Ovary (tissue), 3 donors: Measurements from ENCODE around the gene TSSC4.

Experiments
- EP300 ChIP-seq: sonication (generic); formaldehyde crosslinking; IDR thresholded peaks from one replicate; pipeline ENCODE4 v1.6.1; 2017; ENCODE audit warnings: antibody characterized with exemption
- TF ChIP-seq, protein P1 (sequence below), 3 donors: fragments of 450-650 bp in 2 of 3; fragments of 200-600 bp in 1 of 3; IDR thresholded peaks; one replicate each; pipeline versions ENCODE4 v1.5.1 to v1.8.0; 2016 to 2022; ENCODE audit warnings: antibody characterized with exemption in 3 of 3, mild to moderate bottlenecking in 1 of 3
- donor health status: DM: no; HTN: no; CAD: no.

DNA sequence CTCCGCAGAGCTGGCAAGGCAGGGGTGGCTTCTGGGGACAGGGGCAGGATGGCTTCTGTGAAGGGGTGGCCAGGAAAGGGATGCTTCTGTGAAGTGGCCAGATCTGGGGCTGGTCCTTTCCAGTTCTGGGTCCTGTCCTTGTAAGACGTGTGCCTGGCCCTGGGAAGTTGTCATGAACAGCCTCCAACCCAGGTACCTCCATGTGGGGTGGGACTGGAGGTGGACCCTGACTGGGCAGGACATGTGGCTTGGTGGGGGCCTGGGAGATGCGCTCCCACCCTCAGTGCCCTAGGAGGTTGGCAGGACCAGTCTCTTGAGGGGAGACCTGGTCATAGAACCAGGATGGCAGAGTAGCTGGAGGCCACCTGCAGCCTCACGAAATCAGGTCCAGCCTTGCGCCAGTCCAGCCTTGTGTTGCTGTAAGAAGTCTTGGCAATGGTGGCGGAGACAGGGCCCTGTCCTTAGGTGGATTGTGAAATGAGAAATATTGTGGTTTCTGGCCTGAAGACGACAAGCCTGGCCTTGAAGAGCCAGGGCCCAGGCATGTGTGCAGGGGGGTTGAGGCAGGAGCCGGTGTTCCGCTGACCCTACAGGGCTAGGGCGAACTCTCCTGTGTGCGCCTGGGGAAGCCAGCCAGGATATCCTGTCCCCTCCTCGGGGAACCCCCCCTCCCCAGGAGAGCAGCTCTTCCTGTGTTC, 46.9 kb downstream of the TSSC4 start:
- TF ChIP-seq EP300: no peak
- TF ChIP-seq, protein P1, sequence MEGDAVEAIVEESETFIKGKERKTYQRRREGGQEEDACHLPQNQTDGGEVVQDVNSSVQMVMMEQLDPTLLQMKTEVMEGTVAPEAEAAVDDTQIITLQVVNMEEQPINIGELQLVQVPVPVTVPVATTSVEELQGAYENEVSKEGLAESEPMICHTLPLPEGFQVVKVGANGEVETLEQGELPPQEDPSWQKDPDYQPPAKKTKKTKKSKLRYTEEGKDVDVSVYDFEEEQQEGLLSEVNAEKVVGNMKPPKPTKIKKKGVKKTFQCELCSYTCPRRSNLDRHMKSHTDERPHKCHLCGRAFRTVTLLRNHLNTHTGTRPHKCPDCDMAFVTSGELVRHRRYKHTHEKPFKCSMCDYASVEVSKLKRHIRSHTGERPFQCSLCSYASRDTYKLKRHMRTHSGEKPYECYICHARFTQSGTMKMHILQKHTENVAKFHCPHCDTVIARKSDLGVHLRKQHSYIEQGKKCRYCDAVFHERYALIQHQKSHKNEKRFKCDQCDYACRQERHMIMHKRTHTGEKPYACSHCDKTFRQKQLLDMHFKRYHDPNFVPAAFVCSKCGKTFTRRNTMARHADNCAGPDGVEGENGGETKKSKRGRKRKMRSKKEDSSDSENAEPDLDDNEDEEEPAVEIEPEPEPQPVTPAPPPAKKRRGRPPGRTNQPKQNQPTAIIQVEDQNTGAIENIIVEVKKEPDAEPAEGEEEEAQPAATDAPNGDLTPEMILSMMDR (IDR thresholded peaks at IDR 0.05): no peak
